WERI-Rb-1 (cell line): ENCODE measurements around the gene TMEM239.

Experiments used
- DNase-seq: peaks from one replicate; pipeline ENCODE4 v3.0.0-alpha.2; 2020
- H3K27ac ChIP-seq: fragments of 250-450 bp; sonication (Bioruptor Pico); 2 replicates; pipeline ENCODE4 v1.5.1; 2020; ENCODE audit warnings: mild to moderate bottlenecking, moderate library complexity
- H3K27me3 ChIP-seq: fragments of 250-450 bp; sonication (Bioruptor Pico); 2 replicates; pipeline ENCODE4 v1.5.1; 2021; ENCODE audit warnings: mild to moderate bottlenecking, low read depth, moderate library complexity; ENCODE audit not compliant: insufficient read depth, severe bottlenecking
- H3K36me3 ChIP-seq: fragments of 250-450 bp; sonication (Bioruptor Pico); 2 replicates; pipeline ENCODE4 v1.5.1; 2020; ENCODE audit warnings: mild to moderate bottlenecking, moderate library complexity
- H3K4me3 ChIP-seq: 2 replicates; pipeline ENCODE4 v1.5.1; 2011; ENCODE audit warnings: low read depth, mild to moderate bottlenecking, control low read depth, low read length
- H3K9me3 ChIP-seq: fragments of 250-450 bp; sonication (Bioruptor Pico); 2 replicates; pipeline ENCODE4 v1.5.1; 2021; ENCODE audit warnings: mild to moderate bottlenecking, moderate library complexity; ENCODE audit not compliant: severe bottlenecking
- CTCF ChIP-seq: IDR thresholded peaks from 2 replicates; pipeline ENCODE4 v1.5.1; 2011; ENCODE audit warnings: low read depth, mild to moderate bottlenecking, control low read depth, inconsistent platforms, low read length

Gene TMEM239

DNA sequence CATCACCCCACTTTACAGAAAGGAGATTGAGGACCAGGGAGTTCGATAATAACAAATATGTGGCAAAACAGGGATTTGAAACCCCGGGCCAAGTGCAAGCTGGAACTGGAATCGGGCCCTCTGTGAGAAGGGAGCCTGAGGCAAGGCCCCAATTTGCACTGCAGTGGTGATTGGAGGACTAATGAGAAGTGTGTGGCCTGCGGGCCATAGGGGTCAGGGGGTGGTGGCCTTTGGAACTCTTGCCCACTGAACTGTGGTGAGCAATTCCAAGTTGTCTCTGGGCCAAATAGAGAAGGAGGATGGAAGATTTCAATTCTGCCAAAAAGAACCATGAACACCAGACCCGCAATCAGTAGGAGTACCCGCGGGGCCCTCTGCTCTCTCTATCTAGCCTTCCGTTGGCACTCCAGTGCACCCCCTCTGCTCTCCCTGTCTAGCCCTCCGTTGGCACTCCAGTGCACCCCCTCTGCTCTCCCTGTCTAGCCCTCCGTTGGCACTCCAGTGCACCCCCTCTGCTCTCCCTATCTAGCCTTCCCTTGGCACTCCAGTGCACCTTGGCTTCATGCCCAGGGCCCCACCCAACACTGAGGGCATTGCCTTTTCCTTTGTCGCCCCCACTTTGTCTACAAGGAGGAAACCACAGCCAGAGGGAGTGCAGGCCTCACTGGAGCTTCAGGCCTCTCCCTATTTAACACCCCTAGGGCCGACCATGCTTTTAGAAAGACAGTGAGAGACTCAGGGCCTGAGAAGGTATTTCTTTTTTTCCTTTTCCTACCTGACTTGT is 51.1 kb downstream of the TMEM239 start:
- H3K36me3 ChIP-seq, result peaks cover 4% of the 10 kb centered on the region
- no peak overlapping the region for H3K27ac ChIP-seq
- DNase-seq, result no peak
- H3K9me3 ChIP-seq, result no peaks in the 10 kb centered on the region
- TF ChIP-seq CTCF, result no peak
- no peaks in the 10 kb centered on the region for H3K27me3 ChIP-seq
- no peak overlapping the region for H3K4me3 ChIP-seq
